Hepatocyte (in vitro differentiated cells): Measurements from ENCODE around the gene SRP19.

Experiments
- EZH2 ChIP-seq: fragments of 200-600 bp; sonication (generic); IDR thresholded peaks from 2 replicates; pipeline ENCODE4 v1.6.1; 2016; ENCODE audit warnings: antibody characterized with exemption, mild to moderate bottlenecking, borderline replicate concordance
- TF ChIP-seq, protein P1 (sequence below): fragments of 200-600 bp; sonication (generic); IDR thresholded peaks from 2 replicates; pipeline ENCODE4 v1.5.1; 2016; ENCODE audit warnings: antibody characterized with exemption, mild to moderate bottlenecking; ENCODE audit not compliant: poor library complexity

DNA sequence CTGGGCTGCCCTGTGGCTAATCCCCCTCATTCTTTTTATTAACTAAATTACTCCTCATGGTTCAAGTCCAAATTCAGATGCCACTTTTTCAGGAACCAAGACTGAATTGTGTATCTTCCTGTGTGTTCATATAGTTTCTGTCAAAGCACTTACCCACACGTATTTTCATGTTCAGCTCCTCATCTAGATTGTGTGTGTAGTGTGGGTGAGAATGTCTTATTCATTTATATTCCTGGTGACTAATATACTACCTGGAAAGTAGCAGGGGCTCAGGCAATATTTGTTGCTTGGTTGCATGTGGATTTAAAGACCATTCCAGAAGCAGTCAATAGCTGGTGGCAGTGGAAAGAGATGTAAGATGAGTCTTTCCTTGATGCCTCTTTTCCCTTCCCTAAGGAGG is 48.5 kb upstream of the SRP19 start:
- TF ChIP-seq EZH2: no peak
- TF ChIP-seq, protein P1, sequence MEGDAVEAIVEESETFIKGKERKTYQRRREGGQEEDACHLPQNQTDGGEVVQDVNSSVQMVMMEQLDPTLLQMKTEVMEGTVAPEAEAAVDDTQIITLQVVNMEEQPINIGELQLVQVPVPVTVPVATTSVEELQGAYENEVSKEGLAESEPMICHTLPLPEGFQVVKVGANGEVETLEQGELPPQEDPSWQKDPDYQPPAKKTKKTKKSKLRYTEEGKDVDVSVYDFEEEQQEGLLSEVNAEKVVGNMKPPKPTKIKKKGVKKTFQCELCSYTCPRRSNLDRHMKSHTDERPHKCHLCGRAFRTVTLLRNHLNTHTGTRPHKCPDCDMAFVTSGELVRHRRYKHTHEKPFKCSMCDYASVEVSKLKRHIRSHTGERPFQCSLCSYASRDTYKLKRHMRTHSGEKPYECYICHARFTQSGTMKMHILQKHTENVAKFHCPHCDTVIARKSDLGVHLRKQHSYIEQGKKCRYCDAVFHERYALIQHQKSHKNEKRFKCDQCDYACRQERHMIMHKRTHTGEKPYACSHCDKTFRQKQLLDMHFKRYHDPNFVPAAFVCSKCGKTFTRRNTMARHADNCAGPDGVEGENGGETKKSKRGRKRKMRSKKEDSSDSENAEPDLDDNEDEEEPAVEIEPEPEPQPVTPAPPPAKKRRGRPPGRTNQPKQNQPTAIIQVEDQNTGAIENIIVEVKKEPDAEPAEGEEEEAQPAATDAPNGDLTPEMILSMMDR: no peak
